DND-41 (cell line): Measurements from ENCODE around the gene CES3.

Source experiments
- ATAC-seq: fragments of 200-7000 bp; cut with Tn5 transposase; 3 replicates; pipeline ENCODE4 v1.9.1; 2021; ENCODE audit warnings: low read depth; ENCODE audit not compliant: insufficient read depth
- DNase-seq: peaks from one replicate; pipeline ENCODE4 v3.0.0-alpha.2; 2020
- H2AFZ ChIP-seq: 2 replicates; pipeline ENCODE4 v1.6.0; 2012; ENCODE audit warnings: low read depth, low read length
- H3K27ac ChIP-seq: 2 replicates; pipeline ENCODE4 v1.5.1; 2012; ENCODE audit warnings: low read length, inconsistent platforms
- H3K27me3 ChIP-seq: fragments of 200-600 bp; sonication (generic); 2 replicates; pipeline ENCODE4 v1.6.0; 2012; ENCODE audit warnings: low read length, mild to moderate bottlenecking, inconsistent platforms; ENCODE audit not compliant: insufficient read depth, poor library complexity
- H3K36me3 ChIP-seq: 2 replicates; pipeline ENCODE4 v1.5.1; 2012; ENCODE audit warnings: low read length, inconsistent platforms; ENCODE audit not compliant: insufficient read depth
- H3K4me1 ChIP-seq: 2 replicates; pipeline ENCODE4 v1.5.1; 2012; ENCODE audit warnings: mild to moderate bottlenecking, low read length; ENCODE audit not compliant: insufficient read depth
- H3K4me2 ChIP-seq: 2 replicates; pipeline ENCODE4 v1.6.0; 2012; ENCODE audit warnings: mild to moderate bottlenecking, moderate library complexity, low read length, inconsistent platforms; ENCODE audit not compliant: insufficient read depth
- H3K4me3 ChIP-seq, 2 experiments: fragments of 200-600 bp in 1 of 2; shearing (Covaris generic) in 1 of 2; 2 replicates each; pipeline ENCODE4 v1.5.1; 2012 to 2016; ENCODE audit warnings: inconsistent platforms in 2 of 2, low read length in 2 of 2, mild to moderate bottlenecking in 2 of 2, low read depth in 1 of 2, moderate library complexity in 1 of 2
- H3K79me2 ChIP-seq: 2 replicates; pipeline ENCODE4 v1.6.0; 2012; ENCODE audit warnings: low read length, inconsistent platforms; ENCODE audit not compliant: insufficient read depth
- H3K9ac ChIP-seq: 2 replicates; pipeline ENCODE4 v1.6.0; 2012; ENCODE audit warnings: low read depth, mild to moderate bottlenecking, inconsistent platforms, low read length, moderate library complexity
- H3K9me3 ChIP-seq: 2 replicates; pipeline ENCODE4 v1.5.1; 2012; ENCODE audit warnings: low read length, moderate library complexity, mild to moderate bottlenecking, inconsistent platforms; ENCODE audit not compliant: insufficient read depth, severe bottlenecking
- H4K20me1 ChIP-seq: 2 replicates; pipeline ENCODE4 v1.6.0; 2012; ENCODE audit warnings: low read length; ENCODE audit not compliant: insufficient read depth
- CTCF ChIP-seq: IDR thresholded peaks from 2 replicates; pipeline ENCODE4 v1.5.1; 2012; ENCODE audit warnings: borderline replicate concordance, low read length, moderate library complexity, mild to moderate bottlenecking; ENCODE audit not compliant: poor library complexity, severe bottlenecking; ENCODE audit errors: extremely low read depth
- EZH2 ChIP-seq: IDR thresholded peaks from 3 replicates; pipeline ENCODE4 v1.6.1; 2012; ENCODE audit warnings: borderline replicate concordance, low read depth, mild to moderate bottlenecking, moderate library complexity, low read length, inconsistent platforms; ENCODE audit not compliant: severe bottlenecking

The CES3 gene

GRCh38 chr16:66961065-66961744 is at the start of gene CES3:
CES3 (plus strand) TSS chr16:66961266; CDS start chr16:66961308, 42 bp downstream.
- ATAC-seq (peak; percentile 99), DNase-seq (peak; percentile 86)
- H3K9ac ChIP-seq = peak within 1 kb of the TSS; percentile 54
- H3K79me2 ChIP-seq = no peaks in the 10 kb centered on the region; the same call in 1 of the 2 replicates
- H3K4me3 ChIP-seq = peak within 1 kb of the TSS; percentile 24 to 79; a peak in 3 of 4 replicates
- H4K20me1 ChIP-seq = no peaks in the 10 kb centered on the region
- H3K27me3 ChIP-seq = no peaks in the 10 kb centered on the region
- peak within 1 kb of the TSS; percentile 91 for H2AFZ ChIP-seq
- no peaks in the 10 kb centered on the region for H3K9me3 ChIP-seq
- no peaks in the 10 kb centered on the region for H3K36me3 ChIP-seq
- peak within 1 kb of the TSS; percentile 68 for H3K27ac ChIP-seq
- TF ChIP-seq CTCF = peak; percentile 93
- no peak for TF ChIP-seq EZH2
- peaks cover 26% of the 10 kb centered on the region for H3K4me1 ChIP-seq
- peak within 1 kb of the TSS; percentile 74 for H3K4me2 ChIP-seq

GRCh38 chr16:66911801-66912200 is 49.3 kb upstream of the CES3 start:
- Histone ChIP-seq H3K9ac (no peak overlapping the region), H3K27me3 (no peaks in the 10 kb centered on the region), H3K4me2 (no peak overlapping the region), H3K79me2 (no peaks in the 10 kb centered on the region), H3K4me3 (no peak overlapping the region), H3K27ac (no peak overlapping the region), H2AFZ (no peak overlapping the region), H4K20me1 (no peaks in the 10 kb centered on the region), H3K4me1 (no peaks in the 10 kb centered on the region), H3K9me3 (no peaks in the 10 kb centered on the region), H3K36me3 (no peaks in the 10 kb centered on the region)
- TF ChIP-seq CTCF (no peak), EZH2 (no peak)
- DNase-seq = no peak
- no peak for ATAC-seq

GRCh38 chr16:66913081-66913480 is 48.0 kb upstream of the CES3 start:
- Histone ChIP-seq H3K4me2 (no peak overlapping the region), H3K4me3 (no peak overlapping the region), H3K9ac (no peak overlapping the region), H3K36me3 (no peaks in the 10 kb centered on the region), H3K9me3 (no peaks in the 10 kb centered on the region), H4K20me1 (0 out of 2 replicates have a peak, but pooled peaks cover 3% of the 10 kb centered on the region), H3K79me2 (no peaks in the 10 kb centered on the region), H3K4me1 (no peaks in the 10 kb centered on the region), H2AFZ (no peak overlapping the region), H3K27me3 (no peaks in the 10 kb centered on the region), H3K27ac (no peak overlapping the region)
- ATAC-seq = no peak
- TF ChIP-seq CTCF (peak; percentile 8), EZH2 (no peak)
- no peak for DNase-seq
